ENCODE data around the gene TFAP2A. TPM values are rescaled to one million over a fixed set of nuclear protein-coding genes. Genes with fewer than 3 reads are reported as not detected.

Gene TFAP2A
- total RNA-seq, 1 experiment from 2014 or later: 24.3 TPM

- Histone ChIP-seq H3K9ac (ENCODE audit: low read length) (no peak overlapping the region), H3K79me2 (ENCODE audit: insufficient read depth, low read length) (peaks cover 76% of the 10 kb centered on the region), H3K27ac (ENCODE audit: low read depth, low read length) (no peak overlapping the region), H4K20me1 (ENCODE audit: insufficient read depth) (no peaks in the 10 kb centered on the region), H3K4me1 (ENCODE audit: control insufficient read depth in 1 of 2, insufficient read depth in 2 of 2, low read length in 2 of 2) (peaks cover 5 to 38% of the 10 kb centered on the region in 2 experiments; a peak in 3 of 4 replicates), H3K27me3 (ENCODE audit: insufficient read depth, low read length) (no peaks in the 10 kb centered on the region), H2AFZ (ENCODE audit: low read depth, low read length, poor library complexity, severe bottlenecking) (no peak overlapping the region), H3K4me2 (ENCODE audit: low read length) (no peak overlapping the region), H3K9me3 (ENCODE audit: control insufficient read depth in 1 of 2, insufficient read depth in 1 of 2, low read depth in 1 of 2, low read length in 2 of 2) (no peaks in the 10 kb centered on the region), H3K36me3 (ENCODE audit: control insufficient read depth in 1 of 2, insufficient read depth in 2 of 2, low read length in 2 of 2) (peaks cover 4 to 12% of the 10 kb centered on the region in 2 experiments; a peak in 3 of 4 replicates), H3K4me3 (replicated peaks in 1 of 2; ENCODE audit: low read depth in 1 of 2, low read length in 2 of 2) (no peak overlapping the region), H3K9me2 (ENCODE audit: insufficient read depth) (no peaks in the 10 kb centered on the region)
- intact Hi-C loops (cut with micrococcal nuclease): no loop called here
- DNase-seq (ENCODE audit: low read depth, low spot score) (no peak), ATAC-seq (no peak)
- ChIA-PET CTCF (no interaction called here), POLR2A (interaction anchor here (0.7 to 3.3 kb wide), 2 partner anchors 7 to 673 kb away, joined by 3 to 22 read pairs; partner anchors contain the start of gene TFAP2A), RAD21 (ENCODE audit: low non-redundant PET in 1 of 2, low total read pairs in 2 of 2, uncharacterized antibody in 2 of 2, unreplicated experiment in 2 of 2) (no interaction called here)
- BruUV-seq (replicated peaks): no TSS peak
- TF ChIP-seq ATF3 (IDR thresholded peaks at IDR 0.05) (no peak), POLR2AphosphoS5 (IDR thresholded peaks at IDR 0.05; ENCODE audit: low read depth, low read length) (no peak), YY1 (IDR thresholded peaks at IDR 0.05; ENCODE audit: extremely low read depth, insufficient replicate concordance, low read depth, low read length) (no peak)
Observed at GRCh38 chr6:10407018-10407673, 7.7 kb downstream of the TFAP2A start.

GRCh38 chr6:10406556-10406955 is 8.3 kb downstream of the TFAP2A start:
- H3K36me3 ChIP-seq (ENCODE audit: control insufficient read depth in 1 of 2, insufficient read depth in 2 of 2, low read length in 2 of 2): peaks cover 10 to 16% of the 10 kb centered on the region in 2 experiments; a peak in 3 of 4 replicates
- H2AFZ ChIP-seq (ENCODE audit: low read depth, low read length, poor library complexity, severe bottlenecking): no peak overlapping the region
- ChIA-PET RAD21 (ENCODE audit: low non-redundant PET in 1 of 2, low total read pairs in 2 of 2, uncharacterized antibody in 2 of 2, unreplicated experiment in 2 of 2) (no interaction called here), POLR2A (interaction anchor here (0.7 to 3.3 kb wide), 2 partner anchors 7 to 673 kb away, joined by 3 to 22 read pairs; partner anchors contain the start of gene TFAP2A), CTCF (no interaction called here)
- H3K9me3 ChIP-seq (ENCODE audit: control insufficient read depth in 1 of 2, insufficient read depth in 1 of 2, low read depth in 1 of 2, low read length in 2 of 2): no peaks in the 10 kb centered on the region
- intact Hi-C loops (cut with micrococcal nuclease): no loop called here
- no peak overlapping the region for H3K27ac ChIP-seq (ENCODE audit: low read depth, low read length)
- TF ChIP-seq SIN3A (IDR thresholded peaks at IDR 0.05; ENCODE audit: low read depth) (no peak), JUND (IDR thresholded peaks at IDR 0.05) (no peak), SP1 (IDR thresholded peaks at IDR 0.05; ENCODE audit: low read depth) (no peak), EZH2 (IDR thresholded peaks at IDR 0.05) (no peak), ELF1 (IDR thresholded peaks at IDR 0.05; ENCODE audit: borderline replicate concordance, low read depth) (no peak), CEBPB (IDR thresholded peaks at IDR 0.05; ENCODE audit: low read depth) (no peak), EGR1 (IDR thresholded peaks at IDR 0.05; ENCODE audit: low read depth) (no peak), REST (IDR thresholded peaks at IDR 0.05; ENCODE audit: low read depth) (no peak), MAX (IDR thresholded peaks at IDR 0.05) (no peak), ZNF274 (IDR thresholded peaks at IDR 0.05; ENCODE audit: low read depth, low read length) (no peak), RAD21 (IDR thresholded peaks at IDR 0.05; ENCODE audit: low read depth) (no peak)
- no peaks in the 10 kb centered on the region for H3K9me2 ChIP-seq (ENCODE audit: insufficient read depth)
- no peak overlapping the region for H3K9ac ChIP-seq (ENCODE audit: low read length)
- H3K79me2 ChIP-seq (ENCODE audit: insufficient read depth, low read length): peaks cover 70% of the 10 kb centered on the region
- BruUV-seq (replicated peaks): no TSS peak
- DNase-seq (ENCODE audit: low read depth, low spot score) (no peak), ATAC-seq (no peak)
- no peaks in the 10 kb centered on the region for H3K27me3 ChIP-seq (ENCODE audit: insufficient read depth, low read length)
- 0 out of 2 replicates have a peak overlapping the region, but pooled peaks have one; percentile 86 for H3K4me2 ChIP-seq (ENCODE audit: low read length)
- H3K4me3 ChIP-seq (replicated peaks in 1 of 2; ENCODE audit: low read depth in 1 of 2, low read length in 2 of 2): no peak overlapping the region
- H3K4me1 ChIP-seq (ENCODE audit: control insufficient read depth in 1 of 2, insufficient read depth in 2 of 2, low read length in 2 of 2): peaks cover 5 to 36% of the 10 kb centered on the region in 2 experiments; a peak in 3 of 4 replicates
- no peaks in the 10 kb centered on the region for H4K20me1 ChIP-seq (ENCODE audit: insufficient read depth)
